HCT116 (cell line): Measurements from ENCODE around the gene HPX. TPM values are rescaled to one million over a fixed set of nuclear protein-coding genes. Genes with fewer than 3 reads are reported as not detected.

ENCODE experiments used
- ATAC-seq: fragments of 200-7000 bp; cut with Tn5 transposase; 2 replicates; pipeline ENCODE4 v1.9.1; 2020; ENCODE audit warnings: mild to moderate bottlenecking, moderate library complexity
- BruUV-seq: library from RNA; stranded (reverse); fragments of 400-500 nt; replicated peaks from 2 replicates; lab custom pipeline; 2021; lab: Mats Ljungman, UMichigan
- CTCF ChIA-PET: fragments of 300-600 bp; sonication (Branson Sonifier 250); formaldehyde crosslinking; loops from one replicate; lab custom pipeline; 2021; ENCODE audit warnings: antibody characterized with exemption; lab: Charles Lee
- POLR2A ChIA-PET: fragments of 300-600, 350-600 bp; sonication (Branson Sonifier 250); formaldehyde crosslinking; loops from one replicate; lab custom pipeline; 2021; ENCODE audit warnings: antibody characterized with exemption; lab: Charles Lee
- RAD21 ChIA-PET, 2 experiments: fragments of 300-600 bp; sonication (Branson Sonifier 250); formaldehyde crosslinking; loops; one replicate each; lab custom pipeline; 2023; ENCODE audit warnings: low total read pairs in 2 of 2; ENCODE audit not compliant: uncharacterized antibody in 2 of 2, unreplicated experiment in 2 of 2, low non-redundant PET in 1 of 2; lab: Charles Lee
- DNase-seq: peaks from one replicate; pipeline ENCODE4 v3.0.0-alpha.2; 2010; ENCODE audit warnings: low read depth, low spot score
- H2AFZ ChIP-seq: fragments of 200-600 bp; shearing (Covaris generic), sonication (generic); 2 replicates; pipeline ENCODE4 v1.6.1; 2017; ENCODE audit warnings: low read depth, mixed run types, mixed read lengths, antibody characterized with exemption, low read length; ENCODE audit not compliant: poor library complexity, severe bottlenecking
- H3K27ac ChIP-seq: 2 replicates; pipeline ENCODE4 v1.5.1; 2012; ENCODE audit warnings: low read depth, low read length
- H3K27me3 ChIP-seq: fragments of 200-600 bp; sonication (generic); 2 replicates; pipeline ENCODE4 v1.6.1; 2016; ENCODE audit warnings: mixed run types, low read length, mixed read lengths; ENCODE audit not compliant: insufficient read depth
- H3K36me3 ChIP-seq, 2 experiments: fragments of 200-500 bp in 1 of 2; fragments of 200-600 bp in 1 of 2; sonication (Bioruptor generic) in 1 of 2; sonication (generic) in 1 of 2; 2 replicates each; pipeline versions ENCODE4 v1.5.1 to v1.6.1; 2014 to 2016; ENCODE audit warnings: low read length in 2 of 2, inconsistent platforms in 1 of 2, mixed read lengths in 1 of 2, mixed run types in 1 of 2; ENCODE audit not compliant: insufficient read depth in 2 of 2, control insufficient read depth in 1 of 2
- H3K4me1 ChIP-seq, 2 experiments: fragments of 200-600 bp in 1 of 2; sonication (generic) in 1 of 2; 2 replicates each; pipeline versions ENCODE4 v1.5.1 to v1.6.1; 2012 to 2017; ENCODE audit warnings: low read length in 2 of 2, inconsistent platforms in 1 of 2, mild to moderate bottlenecking in 1 of 2, mixed read lengths in 1 of 2, mixed run types in 1 of 2, moderate library complexity in 1 of 2; ENCODE audit not compliant: insufficient read depth in 2 of 2, control insufficient read depth in 1 of 2
- H3K4me2 ChIP-seq: fragments of 200-600 bp; sonication (generic); 2 replicates; pipeline ENCODE4 v1.6.1; 2017; ENCODE audit warnings: mixed run types, low read length, mixed read lengths
- H3K4me3 ChIP-seq, 2 experiments: fragments of 200-600 bp in 1 of 2; sonication (generic) in 1 of 2; replicated peaks in 1 of 2; 2 replicates each; pipeline ENCODE4 v1.5.1; 2011 to 2016; ENCODE audit warnings: low read length in 2 of 2, control low read depth in 1 of 2, low read depth in 1 of 2, mild to moderate bottlenecking in 1 of 2, mixed read lengths in 1 of 2, mixed run types in 1 of 2
- H3K79me2 ChIP-seq: fragments of 200-600 bp; sonication (generic); 2 replicates; pipeline ENCODE4 v1.6.1; 2017; ENCODE audit warnings: mild to moderate bottlenecking, mixed run types, low read length, moderate library complexity, mixed read lengths; ENCODE audit not compliant: insufficient read depth
- H3K9ac ChIP-seq: fragments of 200-600 bp; sonication (generic); 2 replicates; pipeline ENCODE4 v1.6.1; 2016; ENCODE audit warnings: low read length, mixed read lengths
- H3K9me2 ChIP-seq: fragments of 200-600 bp; sonication (generic), shearing (Covaris generic); 2 replicates; pipeline ENCODE4 v1.6.1; 2017; ENCODE audit warnings: mixed run types, mild to moderate bottlenecking, moderate library complexity; ENCODE audit not compliant: insufficient read depth
- H3K9me3 ChIP-seq, 2 experiments: fragments of 200-500 bp in 1 of 2; fragments of 200-600 bp in 1 of 2; sonication (Bioruptor generic) in 1 of 2; sonication (generic) in 1 of 2; 2 replicates each; pipeline ENCODE4 v1.6.1; 2014 to 2017; ENCODE audit warnings: low read length in 2 of 2, mixed read lengths in 2 of 2, inconsistent platforms in 1 of 2, low read depth in 1 of 2, mild to moderate bottlenecking in 1 of 2, mixed run types in 1 of 2, moderate library complexity in 1 of 2; ENCODE audit not compliant: control insufficient read depth in 1 of 2, insufficient read depth in 1 of 2
- H4K20me1 ChIP-seq: fragments of 200-600 bp; sonication (generic), shearing (Covaris generic); 2 replicates; pipeline ENCODE4 v1.6.1; 2017; ENCODE audit warnings: mixed run types, mild to moderate bottlenecking, moderate library complexity; ENCODE audit not compliant: insufficient read depth
- CEBPB ChIP-seq: IDR thresholded peaks from 2 replicates; pipeline ENCODE4 v1.6.1; 2012; ENCODE audit warnings: low read depth
- CTCF ChIP-seq, 3 experiments: fragments of 200-600 bp in 1 of 3; sonication (generic) in 1 of 3; IDR thresholded peaks in 2 of 3; conservative IDR thresholded peaks in 1 of 3; 2 replicates each; pipeline ENCODE4 v1.5.1; 2012 to 2017; ENCODE audit warnings: low read depth in 2 of 3, low read length in 2 of 3, antibody characterized with exemption in 1 of 3, borderline replicate concordance in 1 of 3, control low read depth in 1 of 3, mild to moderate bottlenecking in 1 of 3, mixed read lengths in 1 of 3, mixed run types in 1 of 3, moderate library complexity in 1 of 3; ENCODE audit not compliant: insufficient read depth in 1 of 3
- ELF1 ChIP-seq: IDR thresholded peaks from 2 replicates; pipeline ENCODE4 v1.6.1; 2012; ENCODE audit warnings: low read depth, borderline replicate concordance
- EZH2 ChIP-seq: fragments of 200-600 bp; sonication (generic); IDR thresholded peaks from 2 replicates; pipeline ENCODE4 v1.6.1; 2017; ENCODE audit warnings: antibody characterized with exemption, mixed run types
- RAD21 ChIP-seq: IDR thresholded peaks from 2 replicates; pipeline ENCODE4 v1.6.1; 2012; ENCODE audit warnings: low read depth, mild to moderate bottlenecking
- SIN3A ChIP-seq: IDR thresholded peaks from 2 replicates; pipeline ENCODE4 v1.6.1; 2012; ENCODE audit warnings: low read depth
- SRF ChIP-seq: IDR thresholded peaks from 2 replicates; pipeline ENCODE4 v1.6.1; 2012; ENCODE audit warnings: low read depth
- ZFX ChIP-seq: fragments of 450-650 bp; IDR thresholded peaks from 2 replicates; pipeline ENCODE4 v1.6.1; 2017
- intact Hi-C: fragments of 100-400 bp; cut with micrococcal nuclease; formaldehyde crosslinking; loops from 2 replicates; pipeline ENCODE4 v1.10.0; 2022
- total RNA-seq: library from RNA; stranded (reverse); gene quantifications from one replicate; pipeline ENCODE4 v1.2.1, GENCODE V29; 2021; ENCODE audit not compliant: unreplicated experiment

HPX gene
- total RNA-seq, 1 experiment from 2014 or later = 4.6 TPM

DNA sequence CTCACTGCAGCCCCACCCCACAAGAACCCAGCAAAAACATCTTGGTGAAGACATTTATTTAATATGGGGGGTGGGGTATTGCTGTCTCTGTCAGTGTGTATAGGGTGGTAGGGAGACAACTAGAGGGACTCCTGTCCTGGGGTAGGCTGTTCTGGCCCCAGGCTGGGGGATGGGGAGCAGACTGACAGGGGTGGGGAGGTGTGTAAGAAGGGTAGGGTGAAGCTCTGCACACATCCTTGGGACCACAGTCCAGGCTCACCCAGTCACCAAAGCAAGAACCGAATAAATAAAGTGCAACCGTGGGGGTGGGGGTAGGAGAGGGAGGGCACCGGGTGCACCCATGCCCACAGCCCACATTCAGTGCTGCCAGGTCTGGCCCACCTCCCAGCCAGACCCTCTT is 7.8 kb upstream of the HPX start:
- H3K9me2 ChIP-seq = no peaks in the 10 kb centered on the region
- ChIA-PET POLR2A (no interaction called here), CTCF (no interaction called here), RAD21 (no interaction called here)
- TF ChIP-seq SIN3A (no peak), CEBPB (no peak), RAD21 (no peak), ZFX (no peak)
- ATAC-seq = no peak
- H3K4me2 ChIP-seq = no peak overlapping the region
- intact Hi-C loops = no loop called here
- H3K36me3 ChIP-seq = peaks cover 2 to 6% of the 10 kb centered on the region in 2 experiments; a peak in 2 of 4 replicates
- H4K20me1 ChIP-seq = no peaks in the 10 kb centered on the region
- no TSS peak for BruUV-seq
- no peak overlapping the region for H3K4me3 ChIP-seq
- H3K9me3 ChIP-seq = no peaks in the 10 kb centered on the region
- H3K27ac ChIP-seq = no peak overlapping the region
- no peaks in the 10 kb centered on the region for H3K27me3 ChIP-seq
- DNase-seq = no peak
- H2AFZ ChIP-seq = no peak overlapping the region
- H3K9ac ChIP-seq = no peak overlapping the region
- no peaks in the 10 kb centered on the region for H3K79me2 ChIP-seq
- no peaks in the 10 kb centered on the region for H3K4me1 ChIP-seq

GRCh38 chr11:6443269-6444003 is 2.6 kb upstream of the HPX start:
- DNase-seq = no peak
- Histone ChIP-seq H2AFZ (no peak overlapping the region), H3K9ac (no peak overlapping the region), H3K9me3 (no peaks in the 10 kb centered on the region), H3K27ac (no peak overlapping the region), H3K4me2 (no peak overlapping the region), H3K4me1 (no peaks in the 10 kb centered on the region), H4K20me1 (no peaks in the 10 kb centered on the region), H3K27me3 (no peaks in the 10 kb centered on the region), H3K4me3 (no peak overlapping the region), H3K36me3 (no peaks in the 10 kb centered on the region), H3K79me2 (no peaks in the 10 kb centered on the region)
- ChIA-PET POLR2A (interaction anchor here (0.9 to 1.0 kb wide), 2 partner anchors 24 to 64 kb away, joined by 3 read pairs; partner anchors contain the start of gene APBB1), RAD21 (interaction anchor here (1.9 to 3.1 kb wide), 2 partner anchors 64 kb away, joined by 12 to 21 read pairs; no protein-coding TSS in a partner anchor), CTCF (interaction anchor here (0.7 to 4.6 kb wide), 16 partner anchors 10 to 80 kb away, joined by 3 to 98 read pairs (median 4); partner anchors contain the start of genes APBB1 and SMPD1)
- BruUV-seq = no TSS peak
- ATAC-seq = peak; percentile 93
- intact Hi-C loops = loop anchor here (1.0 kb wide), 1 partner anchor 64 kb away; no protein-coding TSS in a partner anchor
- TF ChIP-seq EZH2 (no peak), SRF (no peak), RAD21 (peak; percentile 79), ELF1 (no peak), CTCF (IDR thresholded peaks at IDR 0.05 in 2 of 3, conservative IDR thresholded peaks at IDR 0.05 in 1 of 3; ENCODE audit: borderline replicate concordance in 1 of 3, insufficient read depth in 1 of 3, low read depth in 2 of 3, low read length in 2 of 3) (peak; percentile 68 to 89 (median 87)), CEBPB (no peak)
- TF ChIP-seq, all 23 proteins: peak for 2
- H3K9me2 ChIP-seq = no peaks in the 10 kb centered on the region
